Neural progenitor cell (in vitro differentiated cells): Measurements from ENCODE around the gene FAM8A1.

Source experiments
- EZH2 ChIP-seq: fragments of 200-600 bp; sonication (generic); IDR thresholded peaks from 2 replicates; pipeline ENCODE4 v1.6.1; 2017; ENCODE audit warnings: antibody characterized with exemption, mild to moderate bottlenecking, moderate library complexity
- EZH2phosphoT487 ChIP-seq: fragments of 200-600 bp; sonication (generic); IDR thresholded peaks from 2 replicates; pipeline ENCODE4 v1.6.1; 2017; ENCODE audit warnings: antibody characterized with exemption
- TF ChIP-seq, protein P1 (sequence below): fragments of 200-600 bp; sonication (generic); IDR thresholded peaks from 2 replicates; pipeline ENCODE4 v1.5.1; 2017; ENCODE audit warnings: antibody characterized with exemption, mild to moderate bottlenecking

DNA sequence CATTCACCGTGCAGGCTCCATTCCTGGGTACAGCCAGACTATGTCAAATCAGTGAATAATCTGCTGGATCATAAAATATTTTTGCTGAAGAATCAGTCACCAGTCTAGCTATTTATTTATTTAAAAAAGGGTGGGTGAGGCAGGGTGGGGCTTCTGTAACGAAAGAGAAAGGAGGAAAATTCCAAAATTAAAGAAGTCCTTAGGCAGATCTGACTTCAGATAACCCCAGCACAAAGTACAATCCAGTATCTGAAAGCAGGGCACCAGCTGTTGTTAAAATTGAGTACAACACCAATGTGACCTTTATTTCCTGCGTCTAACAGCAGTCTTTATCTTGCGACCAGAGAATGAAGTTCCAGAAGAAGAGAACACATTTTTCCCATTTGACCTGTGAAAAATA lies 15.7 kb downstream of the FAM8A1 start:
- TF ChIP-seq, protein P1, sequence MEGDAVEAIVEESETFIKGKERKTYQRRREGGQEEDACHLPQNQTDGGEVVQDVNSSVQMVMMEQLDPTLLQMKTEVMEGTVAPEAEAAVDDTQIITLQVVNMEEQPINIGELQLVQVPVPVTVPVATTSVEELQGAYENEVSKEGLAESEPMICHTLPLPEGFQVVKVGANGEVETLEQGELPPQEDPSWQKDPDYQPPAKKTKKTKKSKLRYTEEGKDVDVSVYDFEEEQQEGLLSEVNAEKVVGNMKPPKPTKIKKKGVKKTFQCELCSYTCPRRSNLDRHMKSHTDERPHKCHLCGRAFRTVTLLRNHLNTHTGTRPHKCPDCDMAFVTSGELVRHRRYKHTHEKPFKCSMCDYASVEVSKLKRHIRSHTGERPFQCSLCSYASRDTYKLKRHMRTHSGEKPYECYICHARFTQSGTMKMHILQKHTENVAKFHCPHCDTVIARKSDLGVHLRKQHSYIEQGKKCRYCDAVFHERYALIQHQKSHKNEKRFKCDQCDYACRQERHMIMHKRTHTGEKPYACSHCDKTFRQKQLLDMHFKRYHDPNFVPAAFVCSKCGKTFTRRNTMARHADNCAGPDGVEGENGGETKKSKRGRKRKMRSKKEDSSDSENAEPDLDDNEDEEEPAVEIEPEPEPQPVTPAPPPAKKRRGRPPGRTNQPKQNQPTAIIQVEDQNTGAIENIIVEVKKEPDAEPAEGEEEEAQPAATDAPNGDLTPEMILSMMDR, result no peak
- TF ChIP-seq EZH2 (no peak), EZH2phosphoT487 (no peak)
